Stimulated activated CD8-positive, alpha-beta memory T cell treated with anti-CD3 and anti-CD28 coated beads, Interleukin-15, amount 100 ng/mL, for 24 hours (primary cell): ENCODE results near the gene SLC39A11.
"Not testable (repeated sequence)": the region's sequence is repeated elsewhere in the genome, so short reads cannot be mapped to it uniquely, and the experiment has no call there.

Experiments
- DNase-seq: peaks from one replicate; pipeline ENCODE4 v3.0.0-alpha.2; 2020; ENCODE audit warnings: low read depth

SLC39A11 gene

DNA sequence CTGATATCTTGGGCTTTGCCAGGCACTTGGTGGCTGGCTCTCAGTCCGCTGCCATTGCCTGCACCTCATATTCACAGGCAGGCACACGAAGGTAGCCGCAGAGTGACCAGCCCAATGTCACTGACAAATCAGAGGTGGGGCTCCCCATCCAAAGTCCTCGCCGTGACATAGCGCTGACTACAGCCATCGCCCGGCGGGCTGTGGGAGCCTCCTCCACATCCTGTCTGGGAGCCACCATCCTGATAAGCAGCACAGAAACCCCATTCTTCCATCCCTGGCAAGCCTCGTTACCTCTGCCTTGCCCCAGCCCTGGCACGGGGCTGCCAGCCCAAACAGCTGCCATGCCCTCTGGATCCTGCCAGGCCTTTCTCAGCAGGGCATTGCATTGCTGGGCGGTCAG is 437.8 kb downstream of the SLC39A11 start:
- DNase-seq: no peak

GRCh38 chr17:72651988-72652387 is 440.5 kb downstream of the SLC39A11 start:
- no peak for DNase-seq

- no peak for DNase-seq
These were observed 443.8 kb downstream of the SLC39A11 start for GRCh38 chr17:72648702-72649101.

DNA sequence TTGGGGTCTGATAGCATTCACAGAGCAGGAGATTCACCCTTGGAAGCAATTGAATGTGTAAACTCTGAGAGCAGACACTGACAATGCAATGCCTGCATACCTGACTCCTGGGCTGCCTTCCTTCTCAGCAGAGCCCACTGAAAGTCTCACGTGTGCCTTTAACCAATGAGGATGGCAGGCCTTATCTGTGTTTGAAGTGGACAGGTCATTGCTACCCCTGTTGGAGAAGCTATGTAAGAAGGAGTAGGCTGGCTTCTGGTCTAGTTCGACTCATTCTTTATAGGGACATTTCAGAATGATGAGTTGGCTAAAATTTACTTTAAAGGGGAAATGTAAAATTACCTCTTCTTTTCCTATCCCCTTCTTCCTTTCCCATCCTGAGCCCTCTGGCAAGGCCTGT is 446.3 kb downstream of the SLC39A11 start:
- DNase-seq: no peak

DNA sequence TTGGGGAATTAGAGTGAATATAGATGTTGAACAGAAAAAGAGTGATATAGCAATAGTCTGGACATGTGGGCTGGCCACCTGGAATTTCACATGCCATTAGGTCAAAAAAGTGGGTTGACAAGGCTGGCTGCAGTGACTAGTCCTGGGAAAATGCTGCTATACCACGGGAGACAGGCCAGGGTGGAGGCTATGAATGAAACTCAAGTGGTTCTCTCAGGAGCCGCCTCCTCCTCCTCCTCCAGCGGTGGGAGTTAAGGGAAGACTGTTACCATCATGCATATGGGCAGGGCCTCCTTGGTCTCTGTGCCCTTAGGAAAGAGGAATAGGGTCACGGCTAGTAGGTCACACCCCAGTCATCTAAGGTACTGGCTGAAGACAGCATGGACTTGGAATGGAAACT is 448.0 kb downstream of the SLC39A11 start:
- DNase-seq: no peak

GRCh38 chr17:72643575-72644216 is 448.8 kb downstream of the SLC39A11 start:
- no peak for DNase-seq

DNA sequence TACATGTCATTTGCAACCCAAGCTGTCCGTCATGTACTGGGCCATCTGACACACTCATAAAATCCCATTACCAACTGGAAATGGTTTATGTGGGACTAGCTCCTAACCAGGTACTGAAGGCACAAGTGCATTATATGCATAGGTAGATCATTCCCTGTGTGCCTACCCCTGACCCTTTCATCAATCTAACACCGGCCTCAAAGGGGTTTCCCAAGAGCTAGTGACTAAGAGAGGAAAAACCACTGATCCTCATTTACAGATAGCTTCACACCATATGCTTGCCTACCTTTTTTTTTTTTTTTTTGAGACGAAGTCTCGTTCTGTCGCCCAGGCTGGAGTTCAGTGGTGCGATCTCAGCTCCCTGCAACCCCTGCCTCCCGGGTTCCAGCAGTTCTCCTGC is 449.8 kb downstream of the SLC39A11 start:
- no peak for DNase-seq

DNA sequence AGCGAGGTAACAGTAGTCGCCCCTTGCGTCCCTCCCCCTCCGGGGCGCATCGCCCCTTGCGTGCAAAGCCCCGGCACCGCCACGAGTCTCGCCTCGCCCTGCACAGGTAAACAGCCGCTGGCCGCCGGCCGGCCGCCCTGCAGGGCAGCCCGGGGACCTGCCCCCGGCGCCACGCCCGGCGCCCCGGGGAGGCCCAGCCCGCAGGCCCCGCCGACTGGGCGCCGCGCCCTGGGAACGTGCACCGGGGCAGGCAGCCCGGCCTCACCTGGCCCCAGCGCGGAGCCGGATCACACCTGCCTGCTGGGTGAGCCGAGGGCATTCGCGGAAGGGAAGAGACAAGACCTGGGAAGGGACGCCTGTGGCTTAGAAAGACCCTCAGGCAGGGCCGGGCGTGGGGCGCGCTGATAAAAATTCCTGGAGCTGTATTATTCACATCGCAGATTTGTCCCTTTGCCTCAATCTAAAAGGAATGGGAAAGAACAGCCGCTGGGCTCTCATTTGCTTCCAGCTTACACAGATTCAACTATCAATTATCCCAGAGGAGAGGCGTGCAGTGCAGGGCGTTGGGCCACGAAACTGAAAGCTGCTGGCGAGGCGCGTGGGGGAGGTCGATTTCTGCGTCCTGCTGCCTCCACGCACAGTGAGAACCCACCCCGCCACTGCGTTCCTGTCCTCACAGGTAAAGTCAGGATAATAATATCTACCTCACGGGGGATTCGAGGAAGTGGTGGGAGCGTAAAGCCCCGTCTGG is 451.9 kb downstream of the SLC39A11 start:
- DNase-seq: no peak

DNA sequence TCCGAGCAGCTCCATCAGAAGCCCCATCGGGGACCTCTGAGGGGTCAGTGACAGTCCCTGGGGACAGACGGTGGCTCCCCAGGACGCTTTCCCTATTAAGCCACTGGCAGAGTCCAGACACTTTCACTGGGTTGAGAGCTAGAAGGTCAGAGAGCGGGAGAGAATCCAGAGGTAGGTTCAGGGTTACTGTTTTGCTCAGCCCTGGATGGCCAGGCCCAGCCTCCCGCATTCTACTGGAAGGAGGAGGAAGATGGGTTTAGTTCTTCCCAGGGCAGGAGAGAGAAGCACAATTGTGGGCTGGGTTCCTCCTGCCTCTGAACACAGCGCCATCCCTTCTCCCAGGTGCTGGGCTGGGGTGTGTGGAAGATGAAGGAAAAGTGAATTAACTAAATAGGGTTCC is 452.8 kb downstream of the SLC39A11 start:
- no peak for DNase-seq

DNA sequence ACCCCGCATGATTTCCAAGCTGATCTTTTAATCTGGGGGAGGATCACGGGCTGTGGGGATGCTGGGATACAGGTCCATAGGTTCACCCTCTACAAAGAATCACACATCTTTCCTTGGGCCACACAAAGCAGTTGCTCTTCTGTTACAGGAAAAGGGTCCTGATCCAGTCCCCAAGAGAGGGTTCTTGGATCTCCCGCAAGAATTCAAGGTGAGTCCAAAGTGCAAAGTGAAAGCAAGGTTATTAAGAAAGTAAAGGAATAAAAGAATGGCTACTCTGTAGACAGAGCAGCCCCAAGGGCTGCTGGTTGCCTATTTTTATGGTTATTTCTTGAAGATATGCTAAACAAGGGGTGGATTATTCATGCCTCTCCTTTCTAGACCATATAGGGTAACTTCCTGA is 453.6 kb downstream of the SLC39A11 start:
- DNase-seq: not testable (repeated sequence)

GRCh38 chr17:72635034-72635635 is 457.4 kb downstream of the SLC39A11 start:
- no peak for DNase-seq

GRCh38 chr17:72634621-72635020 is 457.9 kb downstream of the SLC39A11 start:
- DNase-seq: no peak

DNA sequence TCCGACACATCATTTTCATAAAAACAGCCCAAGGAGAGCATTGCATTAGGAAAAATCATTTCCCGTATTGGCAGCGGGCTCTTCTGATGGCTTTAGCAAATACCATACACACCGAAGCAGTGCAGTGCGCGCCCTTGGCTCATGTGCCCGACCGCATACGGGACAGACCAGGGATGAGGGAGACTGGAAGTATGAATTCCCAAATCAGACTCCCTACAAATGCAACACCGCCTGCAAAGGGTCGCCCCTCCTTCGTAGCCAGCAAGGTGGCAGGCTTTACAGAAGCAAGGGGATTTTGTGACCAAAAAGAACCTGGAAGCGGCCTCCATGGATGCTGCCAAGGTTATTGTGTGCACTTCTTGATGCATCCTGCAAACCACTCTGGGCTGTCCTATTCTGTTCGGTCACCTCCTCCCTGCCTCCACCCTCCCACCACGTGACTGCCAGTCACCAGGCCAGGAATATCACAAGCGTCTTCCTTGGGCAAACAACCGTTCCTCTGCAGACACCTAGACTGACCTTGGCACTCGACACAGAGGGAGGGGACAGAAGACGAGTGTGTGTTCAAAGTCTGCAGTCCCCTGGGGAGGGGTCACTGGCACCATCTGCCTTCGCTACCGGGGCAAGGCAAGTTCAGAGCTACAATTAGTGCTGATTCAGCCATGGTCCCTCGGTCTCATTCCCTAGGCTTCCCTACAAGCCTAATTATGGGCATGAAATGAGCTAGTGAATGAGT is 460.4 kb downstream of the SLC39A11 start:
- DNase-seq: no peak

GRCh38 chr17:72631568-72631948 is 460.9 kb downstream of the SLC39A11 start:
- no peak for DNase-seq

GRCh38 chr17:72624652-72625051 is 467.8 kb downstream of the SLC39A11 start:
- no peak for DNase-seq

GRCh38 chr17:72624226-72624625 is 468.3 kb downstream of the SLC39A11 start:
- DNase-seq: no peak

GRCh38 chr17:72622661-72623433 is 469.6 kb downstream of the SLC39A11 start:
- no peak for DNase-seq

DNA sequence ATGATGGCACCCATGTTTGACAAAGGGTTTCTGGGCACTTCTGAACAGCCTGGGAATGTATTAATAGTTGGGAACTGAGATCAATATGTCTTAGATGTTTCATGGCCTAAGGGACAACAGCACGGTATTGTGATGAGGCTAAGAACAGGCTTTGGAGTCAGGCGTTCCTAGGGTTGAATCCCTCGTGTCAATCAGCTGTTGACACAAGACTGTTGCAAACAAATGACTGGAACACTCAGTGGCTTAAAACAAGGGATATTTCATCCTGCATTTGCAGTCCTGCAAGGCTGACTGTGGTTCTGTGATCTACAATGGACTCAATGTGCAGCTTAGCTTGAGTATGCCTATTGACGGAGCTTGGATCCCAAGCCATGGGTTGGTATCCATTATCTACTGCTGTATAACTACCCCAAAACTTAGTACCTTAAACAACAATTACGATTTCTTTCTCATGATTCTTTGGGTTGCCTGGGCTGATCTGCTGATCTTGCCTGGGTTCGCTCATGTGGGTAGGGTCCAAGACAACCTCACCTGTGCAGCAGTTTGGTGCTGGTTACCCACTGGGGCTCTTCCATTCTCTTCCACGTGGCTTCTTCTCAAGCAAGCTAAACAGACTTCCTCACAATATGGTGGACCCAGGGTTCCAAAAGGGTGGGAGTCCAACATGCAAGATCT is 472.4 kb downstream of the SLC39A11 start:
- DNase-seq: no peak

DNA sequence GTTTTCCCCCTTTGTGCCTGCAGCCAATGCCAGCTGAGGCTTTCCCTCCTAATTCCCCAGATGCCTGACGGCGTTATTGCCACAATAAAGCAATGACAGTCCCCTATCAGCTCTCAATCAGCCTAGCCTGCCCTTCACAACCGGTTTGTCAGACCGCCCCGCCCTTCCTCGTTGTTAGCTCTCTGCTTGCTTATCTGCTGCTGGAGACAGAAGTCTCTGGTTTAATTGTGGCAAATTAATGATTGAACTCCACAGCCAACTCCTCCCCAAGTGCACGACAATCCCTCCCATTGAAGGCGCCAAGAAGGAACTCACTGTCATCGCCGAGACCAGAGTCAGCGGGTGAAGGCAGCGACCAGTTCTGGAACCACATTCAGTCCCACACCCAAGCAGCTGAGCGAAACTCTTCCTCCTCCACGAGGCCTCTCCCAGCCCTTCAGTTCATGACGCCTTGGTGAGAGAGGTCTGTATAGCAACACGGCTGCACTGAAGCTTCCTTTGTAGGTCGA is 474.4 kb downstream of the SLC39A11 start:
- DNase-seq: no peak

GRCh38 chr17:72617557-72617956 is 474.9 kb downstream of the SLC39A11 start:
- DNase-seq: no peak

- DNase-seq: no peak
These were observed 476.0 kb downstream of the SLC39A11 start for GRCh38 chr17:72616447-72616846.
